Suprapubic skin (tissue), 4 donors: ENCODE measurements around the gene PSMC5. TPM values are rescaled to one million over a fixed set of nuclear protein-coding genes. Genes with fewer than 3 reads are reported as not detected.
A peak's percentile ranks its signal among the peaks of the same experiment; 100 is the strongest.

Experiments
- DNase-seq, 2 donors: peaks; one replicate each; pipeline ENCODE4 v3.0.0-alpha.2; 2019; ENCODE audit warnings: low spot score in 2 of 2
- H3K27ac ChIP-seq: fragments of 200-600 bp; sonication (generic); one replicate; pipeline ENCODE4 v1.5.1; 2019
- H3K27me3 ChIP-seq: fragments of 200-600 bp; sonication (generic); one replicate; pipeline ENCODE4 v1.5.1; 2019
- H3K36me3 ChIP-seq: fragments of 200-600 bp; sonication (generic); one replicate; pipeline ENCODE4 v1.5.1; 2019
- H3K4me1 ChIP-seq: fragments of 200-600 bp; sonication (generic); one replicate; pipeline ENCODE4 v1.5.1; 2019
- H3K4me3 ChIP-seq: fragments of 200-600 bp; sonication (generic); one replicate; pipeline ENCODE4 v1.5.1; 2019; ENCODE audit warnings: mild to moderate bottlenecking
- H3K9me3 ChIP-seq: fragments of 200-600 bp; sonication (generic); one replicate; pipeline ENCODE4 v1.5.1; 2019
- EP300 ChIP-seq: sonication (generic); formaldehyde crosslinking; IDR thresholded peaks from one replicate; pipeline ENCODE4 v1.6.1; 2017; ENCODE audit warnings: antibody characterized with exemption
- POLR2A ChIP-seq, 2 donors: fragments of 450-650 bp; IDR thresholded peaks; one replicate each; pipeline ENCODE4 v1.6.1; 2017; ENCODE audit warnings: antibody characterized with exemption in 2 of 2, mild to moderate bottlenecking in 2 of 2, moderate library complexity in 2 of 2
- POLR2AphosphoS5 ChIP-seq, 3 donors: sonication (generic); formaldehyde crosslinking; IDR thresholded peaks; one replicate each; pipeline ENCODE4 v1.6.1; 2017; ENCODE audit warnings: antibody characterized with exemption in 3 of 3
- WGBS: methylation state at CpG from one replicate; pipeline ENCODE4 v1.1.5; 2018; 5-methylcytosine and 5-hydroxymethylcytosine counted together
- total RNA-seq, 4 donors: library from RNA; depleted of rRNA; stranded (reverse); fragments of >200 nt; gene quantifications; one replicate each; pipeline ENCODE4 v1.1.0, GENCODE V29; 2016
- TF ChIP-seq, protein P1 (sequence below), 2 donors: fragments of 200-600 bp in 1 of 2; fragments of 450-650 bp in 1 of 2; sonication (generic) in 1 of 2; IDR thresholded peaks; one replicate each; pipeline ENCODE4 v1.5.1; 2016 to 2019; ENCODE audit warnings: antibody characterized with exemption in 2 of 2, mild to moderate bottlenecking in 1 of 2, moderate library complexity in 1 of 2

Gene PSMC5
- total RNA-seq, 4 donors from 2014 or later = 105 to 144 (median 118) TPM

- H3K27ac ChIP-seq = no peak overlapping the region
- peaks cover 53% of the 10 kb centered on the region for H3K4me1 ChIP-seq
- no peaks in the 10 kb centered on the region for H3K27me3 ChIP-seq
- no peak for TF ChIP-seq POLR2AphosphoS5 (IDR thresholded peaks at IDR 0.05)
- no peak for TF ChIP-seq EP300
- TF ChIP-seq, protein P1, sequence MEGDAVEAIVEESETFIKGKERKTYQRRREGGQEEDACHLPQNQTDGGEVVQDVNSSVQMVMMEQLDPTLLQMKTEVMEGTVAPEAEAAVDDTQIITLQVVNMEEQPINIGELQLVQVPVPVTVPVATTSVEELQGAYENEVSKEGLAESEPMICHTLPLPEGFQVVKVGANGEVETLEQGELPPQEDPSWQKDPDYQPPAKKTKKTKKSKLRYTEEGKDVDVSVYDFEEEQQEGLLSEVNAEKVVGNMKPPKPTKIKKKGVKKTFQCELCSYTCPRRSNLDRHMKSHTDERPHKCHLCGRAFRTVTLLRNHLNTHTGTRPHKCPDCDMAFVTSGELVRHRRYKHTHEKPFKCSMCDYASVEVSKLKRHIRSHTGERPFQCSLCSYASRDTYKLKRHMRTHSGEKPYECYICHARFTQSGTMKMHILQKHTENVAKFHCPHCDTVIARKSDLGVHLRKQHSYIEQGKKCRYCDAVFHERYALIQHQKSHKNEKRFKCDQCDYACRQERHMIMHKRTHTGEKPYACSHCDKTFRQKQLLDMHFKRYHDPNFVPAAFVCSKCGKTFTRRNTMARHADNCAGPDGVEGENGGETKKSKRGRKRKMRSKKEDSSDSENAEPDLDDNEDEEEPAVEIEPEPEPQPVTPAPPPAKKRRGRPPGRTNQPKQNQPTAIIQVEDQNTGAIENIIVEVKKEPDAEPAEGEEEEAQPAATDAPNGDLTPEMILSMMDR (IDR thresholded peaks at IDR 0.05) = peak; percentile 41 to 52
- no peak for TF ChIP-seq POLR2A (IDR thresholded peaks at IDR 0.05)
- no peak for DNase-seq
- 24% methylated on average over 8 of the region's 13 CpGs for WGBS
- peaks cover 76% of the 10 kb centered on the region for H3K36me3 ChIP-seq
- no peak overlapping the region for H3K4me3 ChIP-seq
- H3K9me3 ChIP-seq = no peaks in the 10 kb centered on the region
Observed at GRCh38 chr17:63834431-63835166, 7.4 kb downstream of the PSMC5 start.

- Histone ChIP-seq H3K4me1 (peaks cover 57% of the 10 kb centered on the region), H3K27ac (no peak overlapping the region), H3K36me3 (peaks cover 70% of the 10 kb centered on the region), H3K27me3 (no peaks in the 10 kb centered on the region), H3K4me3 (no peak overlapping the region), H3K9me3 (no peaks in the 10 kb centered on the region)
- 83% methylated on average over 9 of the region's 9 CpGs for WGBS
- DNase-seq = no peak
- TF ChIP-seq POLR2AphosphoS5 (IDR thresholded peaks at IDR 0.05) = no peak
- TF ChIP-seq, protein P1 (IDR thresholded peaks at IDR 0.05) = no peak
- TF ChIP-seq EP300 = no peak
- no peak for TF ChIP-seq POLR2A (IDR thresholded peaks at IDR 0.05)
Observed at GRCh38 chr17:63835167-63835720, 8.0 kb downstream of the PSMC5 start.

DNA sequence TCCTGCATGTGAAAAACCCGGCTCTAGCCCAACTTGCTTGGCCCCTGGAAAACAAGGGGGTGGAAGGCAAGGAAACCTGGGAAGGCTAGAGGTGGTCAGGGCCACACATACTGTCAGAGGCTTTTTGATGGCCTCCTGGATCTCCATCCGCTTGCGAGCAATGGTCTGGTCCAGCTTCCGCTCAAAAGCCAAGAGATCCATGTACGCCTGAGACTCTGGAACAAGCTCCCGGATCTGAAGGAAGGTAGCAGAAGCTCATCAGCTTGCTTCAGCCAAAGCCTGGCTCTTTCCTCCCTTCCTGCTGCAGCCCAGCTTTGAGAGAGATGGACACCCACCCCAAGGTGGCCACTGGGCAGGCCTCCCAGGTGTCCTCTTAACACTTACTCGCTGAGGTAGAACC lies 9.6 kb downstream of the PSMC5 start:
- Histone ChIP-seq H3K27ac (no peak overlapping the region), H3K4me1 (peaks cover 71% of the 10 kb centered on the region), H3K9me3 (no peaks in the 10 kb centered on the region), H3K4me3 (no peak overlapping the region), H3K27me3 (no peaks in the 10 kb centered on the region), H3K36me3 (peaks cover 54% of the 10 kb centered on the region)
- 93% methylated on average over 7 of the region's 7 CpGs for WGBS
- no peak for TF ChIP-seq POLR2AphosphoS5 (IDR thresholded peaks at IDR 0.05)
- TF ChIP-seq EP300 = no peak
- no peak for TF ChIP-seq POLR2A (IDR thresholded peaks at IDR 0.05)
- TF ChIP-seq, protein P1 (IDR thresholded peaks at IDR 0.05) = no peak
- no peak for DNase-seq

GRCh38 chr17:63837480-63837879 lies 10.2 kb downstream of the PSMC5 start:
- no peaks in the 10 kb centered on the region for H3K27me3 ChIP-seq
- WGBS = 78% methylated on average over 7 of the region's 12 CpGs
- peak overlapping the region; percentile 36 for H3K4me3 ChIP-seq
- TF ChIP-seq POLR2A (IDR thresholded peaks at IDR 0.05) (no peak), POLR2AphosphoS5 (IDR thresholded peaks at IDR 0.05) (no peak)
- TF ChIP-seq, protein P1 (IDR thresholded peaks at IDR 0.05) = no peak
- H3K9me3 ChIP-seq = no peaks in the 10 kb centered on the region
- no peak for DNase-seq
- peaks cover 48% of the 10 kb centered on the region for H3K36me3 ChIP-seq
- peak overlapping the region; percentile 93 for H3K27ac ChIP-seq
- peaks cover 71% of the 10 kb centered on the region for H3K4me1 ChIP-seq

GRCh38 chr17:63837962-63838600 lies 10.8 kb downstream of the PSMC5 start:
- TF ChIP-seq, protein P1 (IDR thresholded peaks at IDR 0.05) = no peak
- no peak for TF ChIP-seq EP300
- Histone ChIP-seq H3K27me3 (no peaks in the 10 kb centered on the region), H3K36me3 (peaks cover 42% of the 10 kb centered on the region), H3K9me3 (no peaks in the 10 kb centered on the region), H3K4me3 (peak overlapping the region; percentile 36), H3K27ac (peak overlapping the region; percentile 93), H3K4me1 (peaks cover 71% of the 10 kb centered on the region)
- DNase-seq = no peak
- 51% methylated on average over 4 of the region's 5 CpGs for WGBS
